ENCODE data around the gene NTSR1.

The NTSR1 gene

DNA sequence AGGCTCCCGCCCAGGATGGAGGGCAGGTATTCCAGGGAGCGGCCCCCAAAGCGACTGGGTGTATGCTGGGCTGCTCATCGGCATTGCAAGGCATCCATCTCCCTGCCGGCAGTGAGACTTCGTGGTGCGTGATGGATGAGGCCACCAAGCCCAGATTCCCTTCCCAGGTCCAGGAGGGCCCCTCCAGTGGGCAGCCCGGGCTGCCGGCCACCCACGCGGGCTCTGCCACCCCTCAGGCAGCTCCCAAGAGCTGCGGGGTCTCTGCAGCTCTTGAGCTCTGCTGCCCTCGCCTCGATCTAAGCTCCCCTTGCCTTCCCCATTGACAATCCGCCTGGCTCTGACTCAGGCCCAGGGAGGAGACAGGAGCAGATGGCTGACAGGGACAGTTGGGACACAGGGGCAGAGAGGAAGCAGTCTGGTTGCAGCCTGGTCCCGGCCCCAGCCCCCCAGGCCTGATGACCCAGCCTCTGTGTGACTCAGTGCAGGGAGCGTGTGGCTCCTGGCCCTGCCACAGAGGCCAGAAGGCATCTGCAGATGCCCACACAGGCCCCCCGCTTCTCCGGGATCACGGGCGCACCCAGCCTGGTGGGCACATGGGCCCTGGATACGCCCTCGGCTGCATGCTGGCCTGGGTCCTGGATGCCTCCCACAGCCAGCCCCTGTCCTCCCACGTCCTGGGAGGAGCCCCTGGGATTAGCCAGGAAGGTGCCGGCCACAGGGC is 33.3 kb upstream of the NTSR1 start:
- no peaks in the 10 kb centered on the region for H3K79me2 ChIP-seq (ENCODE audit: low read length)
- no peaks in the 10 kb centered on the region for H3K27me3 ChIP-seq (ENCODE audit: low read depth, low read length)
- no peak overlapping the region for H3K4me2 ChIP-seq (ENCODE audit: low read length)
- no peak overlapping the region for H3K27ac ChIP-seq (ENCODE audit: low read length)
- H3K9ac ChIP-seq (ENCODE audit: low read length): no peak overlapping the region
- no peaks in the 10 kb centered on the region for H3K9me3 ChIP-seq (ENCODE audit: insufficient read depth, low read length)
- H3K4me3 ChIP-seq (ENCODE audit: low read length): no peak overlapping the region
- H4K20me1 ChIP-seq (ENCODE audit: insufficient read depth, low read length): no peaks in the 10 kb centered on the region
- H3K36me3 ChIP-seq (replicated peaks; ENCODE audit: low read depth, low read length): peaks cover 4% of the 10 kb centered on the region
- no peaks in the 10 kb centered on the region for H3K4me1 ChIP-seq (ENCODE audit: low read length)
- TF ChIP-seq EZH2phosphoT487 (IDR thresholded peaks at IDR 0.05; ENCODE audit: low read depth): no peak
- no peak for TF ChIP-seq CTCF (IDR thresholded peaks at IDR 0.05; ENCODE audit: low read depth, low read length)
- no peak overlapping the region for H2AFZ ChIP-seq (ENCODE audit: low read depth, low read length)

GRCh38 chr20:62675877-62676260 is 32.8 kb upstream of the NTSR1 start:
- Histone ChIP-seq H3K9me3 (ENCODE audit: insufficient read depth, low read length) (no peaks in the 10 kb centered on the region), H3K4me1 (ENCODE audit: low read length) (no peaks in the 10 kb centered on the region), H3K4me2 (ENCODE audit: low read length) (no peak overlapping the region), H3K9ac (ENCODE audit: low read length) (no peak overlapping the region), H3K36me3 (replicated peaks; ENCODE audit: low read depth, low read length) (peaks cover 2% of the 10 kb centered on the region), H3K79me2 (ENCODE audit: low read length) (no peaks in the 10 kb centered on the region), H3K27ac (ENCODE audit: low read length) (no peak overlapping the region), H4K20me1 (ENCODE audit: insufficient read depth, low read length) (no peaks in the 10 kb centered on the region), H3K4me3 (ENCODE audit: low read length) (no peak overlapping the region), H2AFZ (ENCODE audit: low read depth, low read length) (no peak overlapping the region), H3K27me3 (ENCODE audit: low read depth, low read length) (no peaks in the 10 kb centered on the region)
- TF ChIP-seq CTCF (IDR thresholded peaks at IDR 0.05; ENCODE audit: low read depth, low read length) (no peak), EZH2phosphoT487 (IDR thresholded peaks at IDR 0.05; ENCODE audit: low read depth) (no peak)

GRCh38 chr20:62676976-62677375 is 31.7 kb upstream of the NTSR1 start:
- H3K79me2 ChIP-seq (ENCODE audit: low read length): no peaks in the 10 kb centered on the region
- no peak overlapping the region for H3K9ac ChIP-seq (ENCODE audit: low read length)
- no peak overlapping the region for H3K27ac ChIP-seq (ENCODE audit: low read length)
- H3K27me3 ChIP-seq (ENCODE audit: low read depth, low read length): no peaks in the 10 kb centered on the region
- no peak overlapping the region for H3K4me2 ChIP-seq (ENCODE audit: low read length)
- no peak overlapping the region for H2AFZ ChIP-seq (ENCODE audit: low read depth, low read length)
- H3K36me3 ChIP-seq (replicated peaks; ENCODE audit: low read depth, low read length): no peaks in the 10 kb centered on the region
- H4K20me1 ChIP-seq (ENCODE audit: insufficient read depth, low read length): no peaks in the 10 kb centered on the region
- H3K9me3 ChIP-seq (ENCODE audit: insufficient read depth, low read length): no peaks in the 10 kb centered on the region
- no peak overlapping the region for H3K4me3 ChIP-seq (ENCODE audit: low read length)
- no peak for TF ChIP-seq EZH2phosphoT487 (IDR thresholded peaks at IDR 0.05; ENCODE audit: low read depth)
- no peak for TF ChIP-seq CTCF (IDR thresholded peaks at IDR 0.05; ENCODE audit: low read depth, low read length)
- H3K4me1 ChIP-seq (ENCODE audit: low read length): no peaks in the 10 kb centered on the region

DNA sequence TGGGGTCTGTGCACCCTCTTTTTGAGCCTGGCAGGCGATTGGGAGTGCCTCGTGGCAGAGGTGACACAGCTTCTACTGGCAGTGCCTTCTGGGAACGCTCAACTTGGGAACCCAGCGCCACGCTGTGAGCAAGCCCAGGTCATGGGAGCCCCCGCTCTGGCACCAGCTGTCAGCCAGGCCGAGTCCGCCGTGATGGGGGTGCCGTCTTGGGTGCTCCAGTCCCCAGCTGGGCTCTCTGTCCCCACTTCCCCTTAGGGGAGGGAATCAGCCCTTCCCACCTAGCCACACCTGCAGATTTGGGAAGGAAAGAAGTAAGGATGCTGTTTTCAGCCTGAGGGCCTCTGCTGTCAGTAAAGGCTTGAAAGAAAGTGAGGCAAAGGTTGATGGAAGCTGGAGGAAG is 31.0 kb upstream of the NTSR1 start:
- H3K4me3 ChIP-seq (ENCODE audit: low read length): no peak overlapping the region
- H2AFZ ChIP-seq (ENCODE audit: low read depth, low read length): no peak overlapping the region
- no peaks in the 10 kb centered on the region for H3K9me3 ChIP-seq (ENCODE audit: insufficient read depth, low read length)
- no peaks in the 10 kb centered on the region for H3K36me3 ChIP-seq (replicated peaks; ENCODE audit: low read depth, low read length)
- H4K20me1 ChIP-seq (ENCODE audit: insufficient read depth, low read length): no peaks in the 10 kb centered on the region
- no peaks in the 10 kb centered on the region for H3K27me3 ChIP-seq (ENCODE audit: low read depth, low read length)
- TF ChIP-seq EZH2phosphoT487 (IDR thresholded peaks at IDR 0.05; ENCODE audit: low read depth) (no peak), CTCF (IDR thresholded peaks at IDR 0.05; ENCODE audit: low read depth, low read length) (no peak)
- H3K79me2 ChIP-seq (ENCODE audit: low read length): no peaks in the 10 kb centered on the region
- no peak overlapping the region for H3K9ac ChIP-seq (ENCODE audit: low read length)
- H3K27ac ChIP-seq (ENCODE audit: low read length): no peak overlapping the region
- no peak overlapping the region for H3K4me2 ChIP-seq (ENCODE audit: low read length)
- no peaks in the 10 kb centered on the region for H3K4me1 ChIP-seq (ENCODE audit: low read length)

All from OCI-LY3 (cell line).